Ureter (tissue), 1 donor: Measurements from ENCODE around the gene GPR68. TPM values are rescaled to one million over a fixed set of nuclear protein-coding genes. Genes with fewer than 3 reads are reported as not detected.
"Not testable (repeated sequence)": the region's sequence is repeated elsewhere in the genome, so short reads cannot be mapped to it uniquely, and the experiment has no call there.

Experiments used
- DNase-seq: peaks from one replicate; pipeline ENCODE4 v3.0.0-alpha.2; 2020; ENCODE audit warnings: low spot score
- total RNA-seq: library from RNA; stranded (reverse); gene quantifications from one replicate; pipeline ENCODE4 v1.2.4, GENCODE V29; 2023
- donor health status: DM: yes; HTN: yes; CAD: no.

The GPR68 gene
- total RNA-seq, 1 donor from 2014 or later = 3.0 TPM

DNA sequence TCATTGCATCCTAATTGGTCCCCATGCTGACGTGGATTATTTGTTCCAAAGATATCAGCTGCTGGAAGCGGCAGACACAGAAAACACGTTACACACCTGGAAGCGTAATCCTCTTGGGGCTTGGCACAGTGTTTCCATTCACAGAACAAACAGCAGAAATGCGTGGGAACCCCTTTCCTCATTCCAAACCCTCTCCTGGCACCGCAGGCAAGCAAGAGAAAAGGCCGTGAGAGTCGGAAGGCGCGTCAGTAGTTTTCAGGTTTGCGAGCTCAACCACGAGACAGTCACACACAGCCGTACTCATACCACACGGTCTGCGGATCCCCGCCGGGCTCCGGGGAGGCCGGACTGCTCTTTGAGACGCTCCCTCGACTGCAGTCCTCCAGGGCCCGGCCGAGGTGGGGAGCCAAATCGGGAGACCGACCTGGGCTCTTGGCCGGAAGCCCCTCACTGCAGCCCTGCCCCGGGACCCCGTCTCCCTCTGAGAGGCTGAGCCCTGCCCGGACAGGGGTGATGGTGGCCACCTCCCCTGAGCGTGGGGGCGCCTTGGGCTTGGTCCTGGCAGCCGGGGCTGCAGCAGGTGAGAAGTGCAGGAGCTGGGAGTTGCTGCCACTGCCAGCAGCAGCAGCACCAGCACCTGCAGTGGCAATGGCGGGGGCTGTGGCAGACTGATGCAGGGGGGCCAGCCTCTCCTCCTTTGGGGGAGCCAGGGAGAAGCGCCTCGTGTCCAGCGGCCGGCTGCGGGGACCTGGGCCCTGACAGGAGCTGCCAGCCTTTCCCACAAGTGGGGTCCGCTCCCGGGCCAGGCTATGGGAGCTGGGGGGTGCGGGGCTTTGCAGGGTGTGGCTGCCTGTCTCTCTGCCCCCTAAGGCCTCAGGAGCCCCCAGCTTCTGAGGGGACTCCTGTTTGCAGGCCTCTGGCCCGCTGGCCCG is 28.1 kb upstream of the GPR68 start:
- DNase-seq = no peak

GRCh38 chr14:91271639-91272038 is 27.1 kb upstream of the GPR68 start:
- DNase-seq = no peak

- DNase-seq = no peak
These were observed 26.1 kb upstream of the GPR68 start for GRCh38 chr14:91270619-91271018.

DNA sequence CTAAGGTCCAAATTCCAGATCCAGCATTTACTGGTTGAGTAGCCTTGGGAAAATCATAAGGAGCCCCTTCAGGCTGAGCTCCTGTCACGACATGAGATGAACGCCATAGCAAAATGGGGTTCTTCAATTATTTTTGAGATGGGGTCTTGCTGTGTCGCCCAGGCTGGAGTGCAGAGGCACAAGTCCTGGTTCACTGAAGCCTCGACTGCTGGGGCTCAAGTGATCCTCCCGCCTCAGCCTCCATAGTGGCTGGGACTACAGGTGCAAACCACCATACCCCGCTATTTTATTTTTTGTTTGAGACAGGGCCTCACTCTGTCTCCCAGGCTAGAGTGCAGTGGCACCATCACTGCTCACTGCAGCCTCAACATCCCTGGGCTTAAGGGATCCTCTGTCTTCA is 25.7 kb upstream of the GPR68 start:
- no peak for DNase-seq

GRCh38 chr14:91269076-91269991 is 24.8 kb upstream of the GPR68 start:
- no peak for DNase-seq

- DNase-seq = no peak
These were observed 23.5 kb upstream of the GPR68 start for GRCh38 chr14:91267965-91268437.

DNA sequence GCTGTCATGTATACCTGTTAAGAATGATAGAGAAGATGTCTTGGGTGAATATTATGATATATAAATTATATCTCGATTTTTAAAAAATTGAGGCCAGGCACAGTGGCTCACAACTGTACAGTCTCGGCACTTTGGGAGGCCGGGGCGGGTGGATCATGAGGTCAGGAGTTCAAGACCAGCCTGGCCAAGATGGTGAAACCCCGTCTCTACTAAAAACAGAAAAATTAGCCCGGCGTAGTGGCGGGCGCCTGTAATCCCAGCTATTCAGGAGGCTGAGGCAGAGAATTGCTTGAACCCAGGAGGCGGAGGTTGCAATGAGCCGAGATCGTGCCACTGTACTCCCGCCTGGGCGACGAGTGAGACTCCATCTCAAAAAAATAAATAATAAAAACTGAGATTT is 21.8 kb upstream of the GPR68 start:
- not testable (repeated sequence) for DNase-seq

GRCh38 chr14:91265404-91265803 is 20.9 kb upstream of the GPR68 start:
- DNase-seq = no peak

GRCh38 chr14:91264151-91265150 is 19.9 kb upstream of the GPR68 start:
- no peak for DNase-seq

- no peak for DNase-seq
These were observed 18.8 kb upstream of the GPR68 start for GRCh38 chr14:91263329-91263728.

- DNase-seq = no peak
These were observed 17.6 kb upstream of the GPR68 start for GRCh38 chr14:91261986-91262549.

DNA sequence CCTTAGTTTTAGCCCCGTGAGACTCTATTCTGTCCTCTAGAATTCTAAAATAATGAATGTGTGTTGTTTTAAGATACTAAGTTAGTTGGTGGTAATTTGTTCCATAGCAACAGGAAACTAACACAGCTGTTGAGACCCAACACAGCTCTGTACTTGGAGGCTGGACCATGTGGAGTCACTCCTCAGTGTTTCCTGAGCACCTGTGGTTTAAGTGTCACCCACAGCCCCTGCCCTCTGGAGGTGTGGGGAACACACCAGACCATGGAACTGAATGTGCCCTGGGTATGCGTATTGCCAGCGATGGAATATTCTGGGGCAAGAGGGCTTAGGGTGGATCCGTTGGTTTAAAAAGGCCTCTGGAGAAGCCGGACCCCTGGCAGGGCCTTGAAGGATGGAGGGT is 16.6 kb upstream of the GPR68 start:
- DNase-seq = no peak

- no peak for DNase-seq
These were observed 14.4 kb upstream of the GPR68 start for GRCh38 chr14:91258876-91259275.

DNA sequence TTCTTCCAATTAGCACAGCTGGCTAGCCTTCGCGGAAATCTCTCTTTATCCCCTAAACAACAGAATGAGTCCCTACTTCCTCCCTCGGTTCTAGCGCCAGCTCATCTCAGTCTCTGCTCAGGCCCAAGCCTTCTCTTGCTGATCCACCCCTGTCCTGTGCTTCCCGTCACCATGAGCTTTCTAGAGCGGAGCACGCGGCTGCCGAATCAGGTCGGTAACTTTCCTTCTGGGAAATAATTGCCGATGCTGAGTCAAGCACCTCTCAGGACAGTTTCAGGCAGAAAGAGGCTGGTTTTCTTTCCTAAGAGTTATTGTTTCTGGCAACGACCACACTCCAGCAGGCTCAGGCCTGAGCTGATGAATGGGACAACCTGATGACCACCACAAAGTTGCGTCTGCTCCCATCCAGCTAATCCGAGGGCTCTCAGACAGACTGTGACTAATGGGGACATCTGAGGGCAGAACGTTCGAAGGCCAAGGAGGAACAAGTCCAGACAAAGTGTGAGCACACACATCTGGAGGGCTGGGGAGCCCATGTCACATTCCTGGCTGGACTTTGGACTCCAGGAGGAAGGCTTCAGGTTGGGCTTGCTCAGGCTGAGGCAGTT is 13.6 kb upstream of the GPR68 start:
- DNase-seq = no peak

- DNase-seq = no peak
These were observed 13.0 kb upstream of the GPR68 start for GRCh38 chr14:91257328-91258010.

- DNase-seq = no peak
These were observed 12.2 kb upstream of the GPR68 start for GRCh38 chr14:91256661-91257060.

- DNase-seq = no peak
These were observed 10.7 kb upstream of the GPR68 start for GRCh38 chr14:91255026-91255695.

DNA sequence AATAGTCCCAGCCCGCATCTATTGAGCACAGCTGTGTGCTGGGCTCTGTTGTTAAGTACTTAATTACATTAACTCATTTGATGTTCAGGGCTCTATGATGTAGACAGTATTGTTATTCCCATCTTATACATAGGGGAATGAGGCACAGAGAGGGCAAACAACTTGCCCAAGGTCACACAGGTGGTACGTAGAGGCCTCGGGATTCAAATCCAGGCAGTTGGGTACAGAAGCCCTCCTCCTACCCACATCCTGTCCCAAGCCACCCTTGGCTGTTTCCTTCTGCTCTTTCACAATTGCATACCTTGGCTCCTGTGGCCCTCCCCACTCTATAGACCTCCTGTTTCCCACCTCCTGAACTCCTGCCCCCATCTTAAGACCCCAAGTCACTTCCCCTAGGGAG is 10.0 kb upstream of the GPR68 start:
- DNase-seq = no peak

- no peak for DNase-seq
These were observed 9.4 kb upstream of the GPR68 start for GRCh38 chr14:91253795-91254323.
